Parathyroid adenoma (tissue), 2 donors: ENCODE data around the gene PTPRT.

ENCODE experiments used
- H2AFZ ChIP-seq: fragments of 300-600 bp; sonication (generic); one replicate; pipeline ENCODE4 v1.7.0; 2017; ENCODE audit warnings: antibody characterized with exemption, mild to moderate bottlenecking
- H3K27ac ChIP-seq: fragments of 300-600 bp; sonication (generic); one replicate; pipeline ENCODE4 v1.7.0; 2017
- H3K27me3 ChIP-seq: fragments of 300-600 bp; sonication (generic); one replicate; pipeline ENCODE4 v1.7.0; 2017; ENCODE audit warnings: low read length; ENCODE audit not compliant: control insufficient read depth, insufficient read depth
- H3K36me3 ChIP-seq: fragments of 300-600 bp; sonication (generic); one replicate; pipeline ENCODE4 v1.7.0; 2017; ENCODE audit warnings: low read length; ENCODE audit not compliant: control insufficient read depth, insufficient read depth
- H3K4me1 ChIP-seq: fragments of 300-600 bp; sonication (generic); one replicate; pipeline ENCODE4 v1.7.0; 2017; ENCODE audit warnings: control low read depth
- H3K4me2 ChIP-seq: fragments of 300-600 bp; sonication (generic); one replicate; pipeline ENCODE4 v1.7.0; 2017; ENCODE audit warnings: low read length
- H3K4me3 ChIP-seq: fragments of 300-600 bp; sonication (generic); one replicate; pipeline ENCODE4 v1.7.0; 2017; ENCODE audit warnings: low read depth, low read length
- H3K79me2 ChIP-seq: fragments of 300-600 bp; sonication (generic); one replicate; pipeline ENCODE4 v1.7.0; 2017; ENCODE audit warnings: control low read depth
- H3K9ac ChIP-seq: fragments of 300-600 bp; sonication (generic); one replicate; pipeline ENCODE4 v1.7.0; 2017; ENCODE audit warnings: mild to moderate bottlenecking
- H3K9me3 ChIP-seq: fragments of 300-600 bp; sonication (generic); one replicate; pipeline ENCODE4 v1.7.0; 2017; ENCODE audit warnings: low read length; ENCODE audit not compliant: control insufficient read depth
- TF ChIP-seq, protein P1 (sequence below): fragments of 300-600 bp; sonication (generic); IDR thresholded peaks from one replicate; pipeline ENCODE4 v1.7.0; 2017; ENCODE audit warnings: antibody characterized with exemption, mild to moderate bottlenecking
- donor health status: primary hyperparathyroidism.

Gene PTPRT

DNA sequence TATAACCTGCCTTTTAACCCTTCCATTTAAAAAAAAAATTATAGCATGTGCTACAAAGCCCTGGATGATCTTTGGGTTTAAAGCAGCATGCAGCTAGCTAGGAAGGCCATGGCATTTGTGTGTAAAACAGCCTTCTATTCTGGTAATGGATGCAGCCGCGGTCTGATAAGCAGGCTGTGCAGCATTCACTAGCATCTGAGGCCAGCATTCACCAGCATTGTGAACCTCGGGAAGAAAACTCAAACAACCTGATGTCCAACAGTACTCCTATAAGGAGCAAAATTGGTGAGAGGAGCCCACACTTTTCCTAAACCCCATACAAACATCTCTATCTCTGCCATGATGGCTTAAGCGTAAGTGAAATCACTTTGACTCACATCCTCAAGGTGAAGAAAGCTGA, 265.5 kb downstream of the PTPRT start:
- H3K9ac ChIP-seq: no peak overlapping the region
- peaks cover 3% of the 10 kb centered on the region for H3K79me2 ChIP-seq
- H3K36me3 ChIP-seq: no peaks in the 10 kb centered on the region
- no peaks in the 10 kb centered on the region for H3K27me3 ChIP-seq
- H3K4me1 ChIP-seq: peaks cover 7% of the 10 kb centered on the region
- H3K9me3 ChIP-seq: no peaks in the 10 kb centered on the region
- no peak overlapping the region for H3K4me3 ChIP-seq
- no peak overlapping the region for H3K27ac ChIP-seq
- TF ChIP-seq, protein P1, sequence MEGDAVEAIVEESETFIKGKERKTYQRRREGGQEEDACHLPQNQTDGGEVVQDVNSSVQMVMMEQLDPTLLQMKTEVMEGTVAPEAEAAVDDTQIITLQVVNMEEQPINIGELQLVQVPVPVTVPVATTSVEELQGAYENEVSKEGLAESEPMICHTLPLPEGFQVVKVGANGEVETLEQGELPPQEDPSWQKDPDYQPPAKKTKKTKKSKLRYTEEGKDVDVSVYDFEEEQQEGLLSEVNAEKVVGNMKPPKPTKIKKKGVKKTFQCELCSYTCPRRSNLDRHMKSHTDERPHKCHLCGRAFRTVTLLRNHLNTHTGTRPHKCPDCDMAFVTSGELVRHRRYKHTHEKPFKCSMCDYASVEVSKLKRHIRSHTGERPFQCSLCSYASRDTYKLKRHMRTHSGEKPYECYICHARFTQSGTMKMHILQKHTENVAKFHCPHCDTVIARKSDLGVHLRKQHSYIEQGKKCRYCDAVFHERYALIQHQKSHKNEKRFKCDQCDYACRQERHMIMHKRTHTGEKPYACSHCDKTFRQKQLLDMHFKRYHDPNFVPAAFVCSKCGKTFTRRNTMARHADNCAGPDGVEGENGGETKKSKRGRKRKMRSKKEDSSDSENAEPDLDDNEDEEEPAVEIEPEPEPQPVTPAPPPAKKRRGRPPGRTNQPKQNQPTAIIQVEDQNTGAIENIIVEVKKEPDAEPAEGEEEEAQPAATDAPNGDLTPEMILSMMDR: no peak
- no peak overlapping the region for H2AFZ ChIP-seq
- no peak overlapping the region for H3K4me2 ChIP-seq

DNA sequence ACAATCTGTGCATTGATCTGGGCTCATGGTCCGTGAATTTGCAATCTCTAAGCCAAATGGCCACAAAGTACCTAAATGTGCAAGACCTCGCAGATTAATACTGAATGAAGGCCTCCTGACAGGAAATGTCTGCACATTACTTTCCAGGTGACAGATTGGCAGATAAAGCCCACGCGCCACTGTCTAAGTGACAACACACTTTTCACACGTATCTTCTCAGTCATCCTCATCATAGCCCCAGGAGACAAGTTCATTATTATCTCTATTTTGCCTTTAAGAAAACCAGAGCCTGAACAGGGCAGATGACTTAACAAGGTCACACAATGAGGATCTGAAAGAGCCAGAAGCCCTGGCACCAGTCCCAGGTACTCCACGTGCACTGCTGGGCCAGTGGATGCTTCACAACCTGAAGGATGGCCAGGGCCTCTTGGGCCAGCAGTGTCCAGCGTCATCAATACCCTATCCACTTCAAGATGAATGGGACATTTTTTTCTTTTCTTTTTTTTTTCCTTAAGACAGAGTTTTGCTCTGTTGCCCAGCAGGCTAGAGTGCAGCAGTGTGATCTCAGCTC, 266.3 kb downstream of the PTPRT start:
- no peak overlapping the region for H3K4me3 ChIP-seq
- TF ChIP-seq, protein P1: no peak
- H3K9ac ChIP-seq: no peak overlapping the region
- H3K4me1 ChIP-seq: peaks cover 5% of the 10 kb centered on the region
- H3K9me3 ChIP-seq: no peaks in the 10 kb centered on the region
- peaks cover 3% of the 10 kb centered on the region for H3K79me2 ChIP-seq
- H3K4me2 ChIP-seq: no peak overlapping the region
- no peaks in the 10 kb centered on the region for H3K36me3 ChIP-seq
- H3K27me3 ChIP-seq: no peaks in the 10 kb centered on the region
- peak overlapping the region; percentile 0 for H3K27ac ChIP-seq
- H2AFZ ChIP-seq: no peak overlapping the region

DNA sequence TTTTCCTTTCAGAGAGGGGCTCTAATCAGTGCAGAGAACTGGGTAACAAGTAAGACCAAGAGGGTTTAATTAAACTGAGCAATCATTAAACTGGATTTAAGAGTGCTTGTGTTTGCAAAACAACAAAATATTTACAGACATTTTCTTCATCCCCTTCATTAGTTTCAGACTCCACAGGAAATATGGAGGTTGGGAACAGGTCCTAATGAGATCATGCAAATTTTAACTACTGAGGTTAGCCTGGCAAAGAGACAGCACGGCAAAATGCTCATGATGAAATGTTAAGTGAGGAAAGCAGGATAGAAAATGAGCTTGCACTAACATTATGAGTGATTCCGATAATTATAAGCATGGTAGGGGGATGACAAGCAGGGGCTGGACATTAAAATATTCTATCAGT, 268.9 kb downstream of the PTPRT start:
- H3K79me2 ChIP-seq: peaks cover 3% of the 10 kb centered on the region
- H3K4me1 ChIP-seq: peaks cover 5% of the 10 kb centered on the region
- TF ChIP-seq, protein P1: no peak
- no peak overlapping the region for H3K9ac ChIP-seq
- no peaks in the 10 kb centered on the region for H3K9me3 ChIP-seq
- H2AFZ ChIP-seq: no peak overlapping the region
- H3K4me2 ChIP-seq: no peak overlapping the region
- no peak overlapping the region for H3K27ac ChIP-seq
- no peaks in the 10 kb centered on the region for H3K36me3 ChIP-seq
- H3K4me3 ChIP-seq: no peak overlapping the region
- no peaks in the 10 kb centered on the region for H3K27me3 ChIP-seq

DNA sequence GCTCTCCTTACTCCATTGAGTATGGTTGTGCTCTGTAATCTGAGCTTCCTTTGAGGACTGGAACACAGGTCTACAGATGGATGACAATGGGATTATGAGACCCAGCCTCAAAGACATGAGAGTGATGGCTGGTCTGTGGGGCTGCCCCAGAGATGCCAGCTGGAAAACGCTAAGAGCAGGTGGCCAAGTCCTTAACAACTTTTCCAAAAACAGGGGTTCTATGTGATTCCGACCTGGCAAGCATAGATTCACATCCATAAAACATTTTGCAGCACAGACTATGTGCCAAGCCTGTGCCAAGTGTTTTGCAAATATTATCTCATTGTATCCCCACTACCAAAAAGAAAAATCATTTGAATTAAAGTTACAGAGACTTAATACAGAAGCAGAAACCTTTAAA, 270.4 kb downstream of the PTPRT start:
- H2AFZ ChIP-seq: no peak overlapping the region
- H3K9ac ChIP-seq: no peak overlapping the region
- peaks cover 5% of the 10 kb centered on the region for H3K4me1 ChIP-seq
- H3K4me2 ChIP-seq: no peak overlapping the region
- no peaks in the 10 kb centered on the region for H3K27me3 ChIP-seq
- TF ChIP-seq, protein P1: no peak
- H3K36me3 ChIP-seq: no peaks in the 10 kb centered on the region
- peaks cover 3% of the 10 kb centered on the region for H3K79me2 ChIP-seq
- H3K9me3 ChIP-seq: no peaks in the 10 kb centered on the region
- no peak overlapping the region for H3K27ac ChIP-seq
- H3K4me3 ChIP-seq: no peak overlapping the region

DNA sequence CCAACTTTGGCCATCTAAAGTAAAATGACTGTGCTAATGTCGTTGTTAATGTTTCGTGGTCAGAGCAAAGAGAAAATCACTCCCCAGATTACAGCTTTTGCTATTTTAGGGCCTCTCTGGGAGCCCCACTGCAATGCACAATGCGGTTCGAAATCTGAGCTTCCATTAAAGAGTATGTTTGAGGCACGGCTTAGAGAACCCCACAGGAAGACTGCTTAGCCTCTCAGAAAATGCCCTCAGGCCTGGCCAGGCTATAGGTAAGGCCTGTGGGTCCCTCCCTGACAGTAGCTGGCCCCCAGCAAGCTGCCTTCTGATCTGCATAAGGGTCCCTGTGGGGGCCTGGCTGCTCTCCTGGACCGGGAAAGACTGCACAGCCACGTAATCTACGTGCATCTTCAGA, 274.6 kb downstream of the PTPRT start:
- Histone ChIP-seq H3K9me3 (no peaks in the 10 kb centered on the region), H3K4me2 (no peak overlapping the region), H3K27me3 (no peaks in the 10 kb centered on the region), H2AFZ (no peak overlapping the region), H3K4me3 (no peak overlapping the region), H3K36me3 (no peaks in the 10 kb centered on the region), H3K27ac (no peak overlapping the region), H3K79me2 (peaks cover 5% of the 10 kb centered on the region), H3K9ac (no peak overlapping the region), H3K4me1 (peaks cover 3% of the 10 kb centered on the region)
- TF ChIP-seq, protein P1: no peak
